ENCODE measurements around the gene WWOX.

GRCh38 chr16:78677181-78677731 lies 577.8 kb downstream of the WWOX start:
- TF ChIP-seq CTCF (IDR thresholded peaks at IDR 0.05; ENCODE audit: borderline replicate concordance, extremely low read depth, low read length, poor library complexity, severe bottlenecking) (no peak), EZH2 (IDR thresholded peaks at IDR 0.05; ENCODE audit: borderline replicate concordance, low read depth, low read length, severe bottlenecking) (no peak)
